SK-N-MC (cell line): ENCODE results near the gene ASB10.

Experiments used
- EZH2 ChIP-seq: fragments of 200-600 bp; sonication (generic); IDR thresholded peaks from one replicate; pipeline ENCODE4 v1.6.1; 2017; ENCODE audit warnings: antibody characterized with exemption
- POLR2AphosphoS5 ChIP-seq: IDR thresholded peaks from 2 replicates; pipeline ENCODE4 v1.6.1; 2012; ENCODE audit warnings: mild to moderate bottlenecking, low read depth, low read length, borderline replicate concordance

GRCh38 chr7:151148319-151149259 is 38.5 kb downstream of the ASB10 start:
- TF ChIP-seq EZH2 = no peak
- no peak for TF ChIP-seq POLR2AphosphoS5
